NCI-H345 treated with DMSO at 0.1 percent for 48 hours (cell line): Measurements from ENCODE around the gene IFIH1.
A peak's percentile ranks its signal among the peaks of the same experiment; 100 is the strongest.

Experiments used
- DNase-seq: peaks from one replicate; lab custom pipeline; 2025; ENCODE audit not compliant: unreplicated experiment; lab: John Stamatoyannopoulos, UW

IFIH1 gene

DNA sequence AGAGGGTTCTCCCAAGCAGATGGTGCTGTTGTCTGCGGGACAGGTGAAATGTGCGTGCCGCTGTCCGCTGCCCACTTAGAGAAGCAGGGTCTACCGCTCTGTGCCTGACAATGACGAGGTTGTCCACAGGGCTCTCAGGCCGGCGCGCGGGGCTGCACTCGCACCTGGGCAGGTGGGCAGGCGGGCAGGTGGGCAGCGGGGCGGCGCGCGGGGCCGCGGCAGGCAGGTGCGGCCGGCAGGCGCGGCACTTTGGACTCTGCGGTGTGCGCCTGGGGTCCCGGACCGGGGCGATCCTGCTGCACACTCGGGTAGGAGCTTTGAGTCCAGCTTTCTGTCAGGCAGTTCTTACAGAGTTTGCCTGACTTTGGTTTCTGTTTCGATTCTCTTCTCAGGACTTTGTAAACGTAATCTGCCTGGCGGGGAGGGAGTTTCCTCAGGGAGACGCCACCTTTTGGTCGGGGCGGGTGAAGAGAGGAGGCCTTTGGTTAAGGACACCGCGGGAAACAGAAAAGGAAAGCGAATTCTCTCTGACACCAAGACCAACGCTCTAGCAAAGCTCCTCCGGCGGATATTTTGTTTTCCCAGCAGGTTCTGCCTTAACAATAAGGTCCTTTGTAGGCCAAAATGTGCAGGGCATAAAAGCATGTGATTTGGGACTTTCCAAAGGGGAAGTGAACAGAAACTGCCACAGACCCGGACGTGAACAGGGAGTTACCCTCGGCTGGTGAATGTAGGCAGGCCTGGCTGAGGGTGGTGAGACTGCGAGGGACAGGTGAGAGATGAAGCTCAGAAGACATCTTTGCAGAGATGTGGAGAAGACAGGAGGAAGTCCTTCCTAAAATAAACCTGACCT is at the start of gene IFIH1:
Gene IFIH1 (minus strand): TSS at position 357 of the 853 bp plus-strand sequence. CDS start 377 bp downstream, outside the sequence.
- peak; percentile 69 for DNase-seq

GRCh38 chr2:162365392-162365791 is 46.9 kb upstream of the IFIH1 start:
- DNase-seq: no peak

- no peak for DNase-seq
Observed at GRCh38 chr2:162344617-162344950, 26.1 kb upstream of the IFIH1 start.

DNA sequence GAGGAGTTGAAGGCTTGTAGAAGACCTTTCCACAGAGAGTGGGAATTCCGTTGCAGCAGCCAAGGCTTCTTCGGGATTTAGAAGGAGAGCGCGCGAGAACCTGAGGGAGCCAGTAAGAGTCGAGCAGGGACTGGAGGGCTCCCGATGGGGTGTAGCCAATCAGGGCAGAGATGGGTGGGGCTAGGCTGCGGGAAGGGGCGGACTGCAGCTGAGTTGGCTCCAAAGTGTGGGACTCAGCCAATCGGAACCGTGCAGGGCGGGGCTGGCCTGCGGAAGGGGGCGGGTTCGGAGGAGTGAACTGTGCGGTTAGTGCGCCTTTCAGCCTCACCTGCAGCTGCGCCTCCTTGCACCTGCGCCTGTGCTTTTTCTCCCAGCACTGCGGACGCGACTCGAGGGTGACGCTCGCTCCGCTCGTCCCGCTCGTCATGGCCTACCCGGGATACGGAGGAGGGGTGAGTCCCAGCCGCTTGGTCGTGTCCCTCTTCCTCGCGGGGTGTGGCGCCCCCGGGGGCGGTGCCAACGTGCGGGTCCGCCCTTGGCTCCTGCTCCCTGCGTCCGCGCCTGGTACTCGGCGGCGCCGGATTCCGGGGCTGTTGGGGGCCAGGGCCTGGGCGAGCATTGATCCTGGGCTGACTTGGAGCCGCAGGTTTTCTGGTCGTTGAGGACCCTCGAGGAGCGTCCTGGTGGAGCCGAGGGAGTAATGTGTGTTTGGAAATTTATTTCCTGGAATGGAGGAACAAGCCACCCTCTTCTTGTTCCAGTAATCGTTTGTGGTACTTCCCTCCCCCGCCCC is 25.5 kb upstream of the IFIH1 start, which contains the start of gene GCA:
Gene GCA (plus strand): TSS at position 309 of the 793 bp plus-strand sequence. CDS start 117 bp downstream, at position 426.
- DNase-seq: peak; percentile 92

- DNase-seq: no peak
Observed at GRCh38 chr2:162343492-162343823, 25.0 kb upstream of the IFIH1 start.

DNA sequence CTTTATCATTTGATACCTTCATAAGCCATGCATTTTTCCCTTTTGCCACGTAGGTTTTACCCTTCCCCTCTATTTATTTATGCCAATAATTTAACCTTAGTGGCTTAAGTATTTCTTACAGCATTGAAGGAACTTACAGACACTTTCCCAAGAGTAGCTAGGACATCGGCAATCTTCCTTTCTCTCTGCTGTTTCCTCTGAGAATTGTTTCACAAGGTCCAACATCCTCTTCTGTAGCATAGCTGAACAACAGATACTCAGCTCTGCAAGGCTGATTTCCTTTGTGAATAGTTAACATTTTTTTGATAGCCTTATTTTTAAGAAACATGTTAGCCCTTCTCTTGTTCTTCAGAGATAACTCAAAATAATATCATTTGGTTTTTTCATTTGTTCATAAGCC is 24.4 kb upstream of the IFIH1 start:
- DNase-seq: no peak

DNA sequence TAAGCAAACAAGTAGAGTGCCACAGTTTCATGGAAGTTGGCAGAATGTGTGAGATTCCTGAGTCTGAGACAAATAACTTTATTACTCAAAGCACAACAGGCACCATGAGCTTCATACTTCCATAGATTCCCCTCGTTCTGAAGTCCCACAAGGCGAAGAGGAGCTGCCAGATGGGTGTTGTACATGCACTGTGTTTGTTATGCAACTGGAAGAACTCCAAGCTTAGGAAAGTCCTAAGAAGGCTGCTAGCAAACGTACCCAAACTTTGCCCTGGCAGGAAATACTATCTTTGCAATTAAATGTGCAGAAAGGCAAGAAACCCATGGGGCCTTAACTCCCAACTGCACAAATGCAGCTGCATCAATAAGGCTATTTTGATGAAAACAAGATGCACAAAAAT is 23.8 kb upstream of the IFIH1 start:
- no peak for DNase-seq

GRCh38 chr2:162340822-162341221 is 22.3 kb upstream of the IFIH1 start:
- DNase-seq: no peak

DNA sequence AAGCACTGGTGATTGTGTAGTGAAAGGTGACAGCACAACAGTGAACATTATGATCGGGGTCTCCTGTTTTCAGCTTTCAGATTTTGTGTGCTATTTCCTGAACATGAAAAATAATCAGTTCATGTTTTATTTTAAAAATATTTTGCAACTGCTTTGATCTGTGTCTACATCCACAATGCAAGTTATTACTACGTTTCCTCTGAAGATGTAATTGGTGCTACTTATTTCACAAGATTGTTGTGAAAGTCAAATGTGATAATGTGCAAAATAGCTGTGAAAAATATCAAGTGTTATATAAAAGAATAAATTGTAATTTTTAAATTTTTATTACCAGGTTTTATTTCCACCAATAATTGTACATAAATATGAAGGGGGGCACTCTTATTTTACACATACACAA is 19.4 kb upstream of the IFIH1 start:
- DNase-seq: no peak

- DNase-seq: no peak
Observed at GRCh38 chr2:162333968-162334367, 15.5 kb upstream of the IFIH1 start.

DNA sequence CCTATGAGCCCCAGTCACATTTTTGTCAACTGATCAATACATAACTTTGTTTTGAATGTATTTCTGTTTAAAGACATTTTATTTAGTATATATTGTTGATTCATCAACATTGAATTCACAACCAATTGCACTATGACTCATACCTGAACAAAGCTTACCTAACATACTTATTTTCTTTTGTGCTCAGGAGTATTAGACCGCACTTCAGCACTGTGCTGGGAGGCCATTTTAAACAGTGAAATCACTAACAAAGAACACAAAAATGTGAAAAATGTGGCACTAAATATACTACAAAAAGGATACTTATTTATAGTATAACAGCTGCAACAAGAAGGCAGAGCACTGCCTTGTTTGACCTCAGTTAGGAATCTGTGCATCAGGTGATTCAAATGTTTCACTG is 12.4 kb upstream of the IFIH1 start:
- no peak for DNase-seq

- DNase-seq: no peak
Observed at GRCh38 chr2:162328424-162329157, 10.1 kb upstream of the IFIH1 start.

DNA sequence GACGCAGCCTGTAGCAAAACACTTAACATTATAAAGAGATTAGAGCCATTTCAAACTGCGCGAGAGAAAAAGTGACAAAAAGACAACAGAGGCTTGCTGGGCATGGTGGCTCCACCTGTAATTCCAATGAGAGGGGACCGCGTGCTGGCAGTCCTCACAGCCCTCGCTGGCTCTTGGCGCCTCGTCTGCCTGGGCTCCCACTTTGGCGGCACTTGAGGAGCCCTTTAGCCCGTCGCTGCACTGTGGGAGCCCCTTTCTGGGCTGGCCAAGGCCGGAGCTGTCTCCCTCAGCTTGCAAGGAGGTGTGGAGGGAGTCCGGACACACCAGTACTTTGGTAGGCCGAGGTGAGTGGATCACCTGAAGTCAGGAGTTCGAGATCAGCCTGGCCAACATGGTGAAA is 9.3 kb upstream of the IFIH1 start:
- no peak for DNase-seq

- DNase-seq: no peak
Observed at GRCh38 chr2:162327134-162327769, 8.8 kb upstream of the IFIH1 start.

GRCh38 chr2:162324953-162325352 is 6.5 kb upstream of the IFIH1 start:
- no peak for DNase-seq

DNA sequence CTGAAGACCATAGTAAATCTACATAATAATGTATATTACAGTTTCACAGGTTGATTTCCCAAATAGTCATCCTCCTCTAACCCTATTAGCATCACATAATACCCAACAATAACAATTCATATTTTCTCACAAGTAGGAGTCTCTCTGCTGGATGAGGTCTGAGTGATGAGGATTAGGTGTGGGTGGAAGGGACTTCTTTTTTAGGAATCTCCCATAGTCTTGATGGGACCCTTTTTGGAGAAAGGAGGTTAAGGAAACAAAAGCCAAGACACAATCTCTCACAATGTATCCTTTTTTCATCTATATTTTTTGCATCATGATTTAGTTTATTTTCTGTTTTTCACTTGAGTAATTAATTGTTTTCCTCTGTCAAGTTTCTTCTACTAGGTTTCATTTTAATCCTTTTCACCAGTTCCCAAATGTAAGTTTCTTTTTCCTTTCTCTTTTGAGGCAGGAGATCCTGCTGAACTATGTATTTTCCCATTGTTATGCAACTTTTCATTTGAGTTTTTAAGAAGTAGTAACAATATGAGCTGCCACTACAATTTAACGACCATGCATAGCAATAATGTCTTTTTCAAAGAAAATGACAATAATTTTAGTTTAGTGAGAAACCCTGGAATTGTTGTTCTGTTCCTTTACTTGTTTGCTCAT is 2.5 kb upstream of the IFIH1 start:
- no peak for DNase-seq

- DNase-seq: peak; percentile 24
Observed at GRCh38 chr2:162317861-162318327, 590 bp downstream of the IFIH1 start.

DNA sequence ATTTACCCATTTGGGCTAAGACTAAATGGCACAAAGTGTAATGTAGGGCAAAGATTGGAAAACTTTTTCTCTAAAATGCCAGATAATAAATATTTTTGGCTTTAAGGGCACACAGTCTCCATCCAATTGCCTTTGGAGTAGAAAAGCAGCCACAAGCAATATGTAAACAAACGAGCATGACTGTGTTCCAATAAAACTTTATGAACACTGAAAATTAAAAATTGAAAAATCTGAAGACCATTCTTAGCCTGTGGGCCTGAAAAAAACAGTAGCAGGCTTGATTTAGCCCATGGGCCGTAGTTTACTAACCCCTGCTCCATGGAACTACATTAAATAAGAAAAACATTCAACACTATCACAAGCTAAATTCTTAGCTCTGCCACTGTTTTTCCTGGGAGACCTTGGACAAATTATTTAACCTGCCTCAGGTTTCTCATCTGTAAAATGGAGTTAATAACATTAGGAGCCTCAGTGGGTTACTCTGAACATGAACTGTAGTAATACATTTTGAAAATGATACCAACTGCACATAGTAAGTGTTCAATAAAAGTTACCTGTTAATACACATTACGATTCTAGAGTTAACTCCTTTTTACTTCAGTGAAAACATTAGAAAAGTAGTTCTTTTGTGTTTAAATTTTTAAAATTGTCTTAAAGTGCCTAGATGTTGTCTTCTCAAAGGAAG is 1.3 kb downstream of the IFIH1 start:
- no peak for DNase-seq

DNA sequence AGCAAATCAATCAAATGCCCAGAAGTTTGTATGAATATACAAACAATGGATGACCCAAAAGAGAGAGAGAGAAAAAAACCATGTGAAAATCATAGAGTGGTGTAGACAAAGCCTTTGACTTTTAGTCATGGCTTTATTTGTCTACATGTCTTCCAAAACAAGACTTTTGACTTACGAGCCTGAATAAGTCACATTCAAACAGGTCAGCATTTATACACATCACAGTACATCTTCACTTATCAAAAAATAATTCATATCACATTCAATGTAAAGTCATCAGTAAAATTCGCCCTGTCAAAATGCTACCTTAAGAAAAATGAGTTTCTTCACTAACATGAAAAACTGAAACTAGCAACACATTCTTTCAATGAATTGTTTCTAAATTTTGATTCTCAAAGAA is 1.9 kb downstream of the IFIH1 start:
- DNase-seq: no peak

- no peak for DNase-seq
Observed at GRCh38 chr2:162315938-162316337, 2.5 kb downstream of the IFIH1 start.
